ENCODE data around the gene ATG13. TPM values are rescaled to one million over a fixed set of nuclear protein-coding genes. Genes with fewer than 3 reads are reported as not detected.

ATG13 gene
- total RNA-seq, 2 donors from 2014 or later, result 54.3 to 172 TPM

- Histone ChIP-seq H3K4me1 (replicated peaks) (no peaks in the 10 kb centered on the region), H3K36me3 (no peaks in the 10 kb centered on the region), H3K27ac (no peak overlapping the region), H3K9me3 (no peaks in the 10 kb centered on the region), H3K4me3 (no peak overlapping the region), H3K27me3 (replicated peaks; ENCODE audit: insufficient read depth) (no peaks in the 10 kb centered on the region)
- 89% methylated on average over 3 of the region's 3 CpGs for WGBS
- TF ChIP-seq POLR2A (IDR thresholded peaks at IDR 0.05), result no peak
- no peak for TF ChIP-seq CTCF (IDR thresholded peaks at IDR 0.05)
- no peak for TF ChIP-seq POLR2AphosphoS5 (IDR thresholded peaks at IDR 0.05)
- intact Hi-C loops (cut with DNase I), result no loop called here
- no peak for DNase-seq (ENCODE audit: low spot score)
Measured at GRCh38 chr11:46625406-46625805, 8.1 kb downstream of the ATG13 start.

- DNase-seq (ENCODE audit: low spot score), result no peak
- no peaks in the 10 kb centered on the region for H3K36me3 ChIP-seq
- no peaks in the 10 kb centered on the region for H3K27me3 ChIP-seq (replicated peaks; ENCODE audit: insufficient read depth)
Measured at GRCh38 chr11:46628961-46629360, 11.6 kb downstream of the ATG13 start.

GRCh38 chr11:46630237-46630636 lies 12.9 kb downstream of the ATG13 start:
- H3K36me3 ChIP-seq, result no peaks in the 10 kb centered on the region
- H3K4me3 ChIP-seq, result no peak overlapping the region
- TF ChIP-seq POLR2AphosphoS5 (IDR thresholded peaks at IDR 0.05) (no peak), POLR2A (IDR thresholded peaks at IDR 0.05) (no peak), CTCF (IDR thresholded peaks at IDR 0.05) (no peak)
- no peak overlapping the region for H3K27ac ChIP-seq
- H3K27me3 ChIP-seq (replicated peaks; ENCODE audit: insufficient read depth), result no peaks in the 10 kb centered on the region
- WGBS, result 97% methylated on average over 1 of the region's 1 CpG
- no peaks in the 10 kb centered on the region for H3K9me3 ChIP-seq
- intact Hi-C loops (cut with DNase I), result no loop called here
- DNase-seq (ENCODE audit: low spot score), result no peak
- H3K4me1 ChIP-seq (replicated peaks), result no peaks in the 10 kb centered on the region

More at GRCh38 chr11:46628961-46629360, 11.6 kb downstream of the ATG13 start:
- 89% methylated on average over 6 of the region's 6 CpGs for WGBS
- Histone ChIP-seq H3K27ac (no peak overlapping the region), H3K9me3 (no peaks in the 10 kb centered on the region), H3K4me3 (no peak overlapping the region), H3K4me1 (replicated peaks) (no peaks in the 10 kb centered on the region)
- intact Hi-C loops (cut with DNase I), result no loop called here
- no peak for TF ChIP-seq CTCF (IDR thresholded peaks at IDR 0.05)
- no peak for TF ChIP-seq POLR2A (IDR thresholded peaks at IDR 0.05)
- TF ChIP-seq POLR2AphosphoS5 (IDR thresholded peaks at IDR 0.05), result no peak

GRCh38 chr11:46631676-46632075 lies 14.3 kb downstream of the ATG13 start:
- Histone ChIP-seq H3K36me3 (no peaks in the 10 kb centered on the region), H3K9me3 (no peaks in the 10 kb centered on the region)
- WGBS, result 89% methylated on average over 2 of the region's 2 CpGs

More at GRCh38 chr11:46631676-46632075, 14.3 kb downstream of the ATG13 start:
- no peak for DNase-seq (ENCODE audit: low spot score)
- intact Hi-C loops (cut with DNase I), result no loop called here
- no peaks in the 10 kb centered on the region for H3K4me1 ChIP-seq (replicated peaks)
- H3K27me3 ChIP-seq (replicated peaks; ENCODE audit: insufficient read depth), result no peaks in the 10 kb centered on the region
- TF ChIP-seq CTCF (IDR thresholded peaks at IDR 0.05), result no peak
- no peak for TF ChIP-seq POLR2AphosphoS5 (IDR thresholded peaks at IDR 0.05)
- TF ChIP-seq POLR2A (IDR thresholded peaks at IDR 0.05), result no peak
- H3K27ac ChIP-seq, result no peak overlapping the region
- no peak overlapping the region for H3K4me3 ChIP-seq
